ENCODE data around the gene PCYT2.

The PCYT2 gene

GRCh38 chr17:81915331-81915730, 4.1 kb upstream of the PCYT2 start:
- DNase-seq (ENCODE audit: low read depth in 2 of 2) = no peak
- no peak overlapping the region for H3K4me3 ChIP-seq (replicated peaks in 1 of 2; ENCODE audit: low read depth in 2 of 2, low read length in 2 of 2)
- no peak for TF ChIP-seq CTCF (IDR thresholded peaks at IDR 0.05; ENCODE audit: low read depth, low read length)

- no peak overlapping the region for H3K4me3 ChIP-seq (replicated peaks in 1 of 2; ENCODE audit: low read depth in 2 of 2, low read length in 2 of 2)
- no peak for DNase-seq (ENCODE audit: low read depth in 2 of 2)
- TF ChIP-seq CTCF (IDR thresholded peaks at IDR 0.05; ENCODE audit: low read depth, low read length) = no peak
These were observed 3.1 kb upstream of the PCYT2 start for GRCh38 chr17:81914103-81914850.

GRCh38 chr17:81913394-81914102, 2.3 kb upstream of the PCYT2 start:
- H3K4me3 ChIP-seq (replicated peaks in 1 of 2; ENCODE audit: low read depth in 2 of 2, low read length in 2 of 2) = no peak overlapping the region
- no peak for TF ChIP-seq CTCF (IDR thresholded peaks at IDR 0.05; ENCODE audit: low read depth, low read length)
- DNase-seq (ENCODE audit: low read depth in 2 of 2) = no peak

DNA sequence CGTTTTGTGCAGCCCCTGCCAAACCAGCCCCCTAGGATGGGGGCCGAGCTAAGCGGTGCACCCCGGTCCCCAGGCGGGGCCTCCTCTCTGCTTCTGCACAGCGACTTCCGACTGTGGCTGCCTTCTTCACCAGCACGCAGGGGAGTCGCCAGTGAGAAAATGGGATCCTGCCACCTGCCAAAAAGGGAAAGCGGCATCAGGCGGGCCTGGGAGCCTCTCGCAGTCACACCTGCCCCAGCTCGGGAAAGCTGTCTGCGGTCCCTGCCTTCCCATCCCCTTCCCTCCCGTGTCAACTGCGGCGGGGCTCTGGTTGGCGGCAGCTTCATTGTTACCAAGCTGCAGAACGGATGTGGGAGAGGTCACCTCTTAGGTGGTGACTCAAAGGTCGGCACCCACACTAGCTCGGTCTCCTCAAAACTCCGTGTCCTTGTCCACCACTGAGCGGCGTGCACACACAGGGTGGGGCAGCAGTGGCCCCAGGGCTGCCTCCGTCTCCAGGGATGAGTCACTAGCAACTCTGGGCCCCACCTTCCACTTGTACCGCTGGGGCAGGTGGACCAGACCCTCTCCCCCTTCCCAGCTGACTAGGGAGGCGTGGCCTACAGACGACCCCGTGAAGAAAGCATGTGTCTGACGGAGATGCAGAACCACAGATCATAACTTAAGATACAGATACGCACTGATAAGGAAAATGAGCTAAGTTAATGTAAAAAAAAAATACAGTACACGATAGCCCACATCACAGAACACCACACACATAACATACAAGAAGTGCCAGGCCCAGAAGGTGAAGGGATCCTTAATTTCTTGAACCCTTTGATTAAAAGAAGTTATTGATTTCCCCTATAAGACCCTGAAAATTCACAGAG, 1.5 kb upstream of the PCYT2 start:
- H3K4me3 ChIP-seq (replicated peaks in 1 of 2; ENCODE audit: low read depth in 2 of 2, low read length in 2 of 2) = no peak overlapping the region
- TF ChIP-seq CTCF (IDR thresholded peaks at IDR 0.05; ENCODE audit: low read depth, low read length) = no peak

GRCh38 chr17:81911969-81912368, 770 bp upstream of the PCYT2 start:
- no peak overlapping the region for H3K4me3 ChIP-seq (replicated peaks in 1 of 2; ENCODE audit: low read depth in 2 of 2, low read length in 2 of 2)
- no peak for TF ChIP-seq CTCF (IDR thresholded peaks at IDR 0.05; ENCODE audit: low read depth, low read length)
- DNase-seq (ENCODE audit: low read depth in 2 of 2) = no peak

More for the DNA sequence above, 1.5 kb upstream of the PCYT2 start:
- DNase-seq (ENCODE audit: low read depth in 2 of 2) = no peak

GRCh38 chr17:81910840-81911276, 341 bp downstream of the PCYT2 start:
- TF ChIP-seq CTCF (IDR thresholded peaks at IDR 0.05; ENCODE audit: low read depth, low read length) = no peak
- H3K4me3 ChIP-seq (replicated peaks in 1 of 2; ENCODE audit: low read depth in 2 of 2, low read length in 2 of 2) = peak overlapping the region; percentile 78
- no peak for DNase-seq (ENCODE audit: low read depth in 2 of 2)
